Memory B cell (primary cell): ENCODE measurements around the gene FBXO22.
A peak's percentile ranks its signal among the peaks of the same experiment; 100 is the strongest.
"Not testable (repeated sequence)": the region's sequence is repeated elsewhere in the genome, so short reads cannot be mapped to it uniquely, and the experiment has no call there.

Experiments used
- ATAC-seq: fragments of 150-1000 bp; cut with Tn5 transposase; 2 replicates; pipeline ENCODE4 v1.10.0; 2021; ENCODE audit warnings: low read depth, mild to moderate bottlenecking, moderate library complexity
- DNase-seq, 2 donors: peaks; one replicate each; pipeline ENCODE4 v3.0.0; 2022; ENCODE audit warnings: low spot score in 2 of 2
- H3K27ac Mint-ChIP-seq: one replicate; pipeline ENCODE4 v1.8.0; 2022; ENCODE audit warnings: mild to moderate bottlenecking, moderate library complexity, mixed read lengths
- H3K27me3 Mint-ChIP-seq: one replicate; pipeline ENCODE4 v1.8.0; 2022; ENCODE audit warnings: mixed read lengths
- H3K36me3 Mint-ChIP-seq: one replicate; pipeline ENCODE4 v1.8.0; 2022; ENCODE audit warnings: mild to moderate bottlenecking, mixed read lengths
- H3K4me1 Mint-ChIP-seq: one replicate; pipeline ENCODE4 v1.8.0; 2022; ENCODE audit warnings: mixed read lengths
- H3K4me3 Mint-ChIP-seq: one replicate; pipeline ENCODE4 v1.8.0; 2022; ENCODE audit warnings: mild to moderate bottlenecking, moderate library complexity, mixed read lengths
- H3K9me3 Mint-ChIP-seq: one replicate; pipeline ENCODE4 v1.8.0; 2022; ENCODE audit warnings: mixed read lengths

FBXO22 gene

DNA sequence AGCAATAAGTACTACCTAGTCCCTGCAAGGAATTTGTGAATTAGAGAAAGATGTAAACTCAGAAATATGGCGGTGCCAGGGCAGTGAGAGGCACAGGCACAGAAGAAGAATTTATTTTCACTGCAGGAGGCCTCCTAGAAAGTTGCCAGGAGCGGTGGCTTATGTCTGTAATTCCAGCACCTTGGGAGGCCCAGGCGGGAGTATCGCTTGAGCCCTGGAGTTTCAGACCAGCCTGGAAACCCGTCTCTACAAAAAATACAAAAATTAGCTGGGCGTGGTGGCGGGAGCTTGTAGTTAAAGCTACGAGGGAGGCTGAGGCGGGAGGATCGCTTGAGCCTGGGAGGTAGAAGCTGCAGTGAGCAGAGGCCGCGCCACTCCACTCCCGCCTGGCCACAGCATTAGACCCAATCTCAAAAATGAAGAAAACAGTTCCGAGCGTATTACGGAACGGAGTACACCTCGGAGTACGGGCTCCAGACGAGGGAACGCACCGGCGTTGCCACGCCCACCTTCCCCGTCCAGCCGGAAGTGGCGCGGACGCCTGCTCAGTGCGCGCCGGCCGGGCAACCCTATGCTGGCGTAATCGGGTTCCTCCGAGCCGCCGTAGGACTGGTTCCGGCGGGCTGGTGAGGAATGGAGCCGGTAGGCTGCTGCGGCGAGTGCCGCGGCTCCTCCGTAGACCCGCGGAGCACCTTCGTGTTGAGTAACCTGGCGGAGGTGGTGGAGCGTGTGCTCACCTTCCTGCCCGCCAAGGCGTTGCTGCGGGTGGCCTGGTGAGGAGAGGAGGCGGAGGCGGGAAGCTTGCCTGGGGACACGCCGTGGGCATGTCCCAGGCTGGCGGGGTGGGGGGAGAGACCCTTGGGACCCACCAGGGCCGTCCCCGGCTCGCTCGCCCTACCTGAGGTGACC lies at the start of gene FBXO22:
FBXO22 (plus strand) TSS at position 548 of the 909 bp plus-strand sequence; CDS start at position 634, 86 bp downstream.
- no peaks in the 10 kb centered on the region for H3K36me3 Mint-ChIP-seq
- H3K4me1 Mint-ChIP-seq = peaks cover 8% of the 10 kb centered on the region
- no peaks in the 10 kb centered on the region for H3K9me3 Mint-ChIP-seq
- peak; percentile 88 to 89 for DNase-seq
- H3K27ac Mint-ChIP-seq = peak within 1 kb of the TSS; percentile 95
- H3K4me3 Mint-ChIP-seq = peak within 1 kb of the TSS; percentile 99
- H3K27me3 Mint-ChIP-seq = no peaks in the 10 kb centered on the region
- peak; percentile 95 for ATAC-seq

DNA sequence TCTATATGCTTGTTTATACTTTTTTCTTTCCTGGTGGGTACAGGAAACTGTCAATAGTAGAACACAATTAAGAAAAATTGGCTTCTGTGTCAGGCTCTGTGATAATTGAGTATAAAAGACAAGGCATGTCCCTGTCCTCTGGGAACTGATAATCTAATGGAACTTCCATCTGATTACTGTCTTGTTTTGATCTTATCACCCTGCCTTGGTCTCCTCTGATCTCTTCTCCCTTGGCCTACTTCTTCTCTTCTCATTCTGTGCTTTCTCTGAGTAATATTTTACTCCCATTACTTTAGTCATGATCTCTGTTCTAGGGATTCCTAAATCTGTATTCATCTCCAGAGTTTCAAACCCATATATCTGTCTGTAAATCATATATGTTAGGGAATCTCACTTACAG lies 45.8 kb upstream of the FBXO22 start:
- peaks cover 8% of the 10 kb centered on the region for H3K4me1 Mint-ChIP-seq
- ATAC-seq (no peak), DNase-seq (no peak)
- no peak overlapping the region for H3K27ac Mint-ChIP-seq
- peaks cover 19% of the 10 kb centered on the region for H3K36me3 Mint-ChIP-seq
- no peaks in the 10 kb centered on the region for H3K27me3 Mint-ChIP-seq
- no peak overlapping the region for H3K4me3 Mint-ChIP-seq
- H3K9me3 Mint-ChIP-seq = no peaks in the 10 kb centered on the region

DNA sequence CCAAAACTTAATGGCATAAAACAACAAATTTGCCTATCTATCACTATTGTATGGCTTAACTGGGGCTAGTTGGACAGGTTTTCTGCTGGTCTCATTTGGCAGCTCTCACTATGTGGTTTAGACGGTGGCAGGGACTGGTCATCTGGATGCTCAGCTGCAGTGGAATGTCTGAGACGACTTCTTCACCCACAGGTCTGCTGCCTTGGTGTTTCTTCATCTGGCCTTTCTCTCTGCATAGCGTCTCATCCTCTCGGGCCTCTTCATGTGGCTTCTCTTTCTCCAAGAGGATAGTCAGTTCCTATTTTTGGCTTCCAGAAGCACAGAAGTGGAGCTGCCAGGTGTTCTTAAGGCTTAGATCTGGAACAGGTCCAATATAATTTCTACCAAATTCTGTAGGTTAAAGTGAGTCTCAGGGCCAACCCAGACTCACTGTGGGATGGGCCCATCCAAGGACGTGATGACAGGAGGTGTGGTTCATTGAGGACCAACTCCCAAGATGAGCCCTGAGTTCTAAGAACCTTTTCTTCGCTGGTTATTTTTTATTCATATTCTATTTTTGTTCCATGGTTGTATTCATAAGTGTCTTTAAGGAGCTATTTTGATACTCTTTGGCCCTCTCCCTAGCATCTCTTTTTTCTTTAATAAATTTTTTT lies 41.8 kb upstream of the FBXO22 start:
- Mint-ChIP-seq H3K27me3 (no peaks in the 10 kb centered on the region), H3K4me1 (peaks cover 12% of the 10 kb centered on the region), H3K27ac (no peak overlapping the region), H3K36me3 (peaks cover 23% of the 10 kb centered on the region), H3K4me3 (no peak overlapping the region), H3K9me3 (no peaks in the 10 kb centered on the region)
- ATAC-seq (no peak), DNase-seq (no peak)

DNA sequence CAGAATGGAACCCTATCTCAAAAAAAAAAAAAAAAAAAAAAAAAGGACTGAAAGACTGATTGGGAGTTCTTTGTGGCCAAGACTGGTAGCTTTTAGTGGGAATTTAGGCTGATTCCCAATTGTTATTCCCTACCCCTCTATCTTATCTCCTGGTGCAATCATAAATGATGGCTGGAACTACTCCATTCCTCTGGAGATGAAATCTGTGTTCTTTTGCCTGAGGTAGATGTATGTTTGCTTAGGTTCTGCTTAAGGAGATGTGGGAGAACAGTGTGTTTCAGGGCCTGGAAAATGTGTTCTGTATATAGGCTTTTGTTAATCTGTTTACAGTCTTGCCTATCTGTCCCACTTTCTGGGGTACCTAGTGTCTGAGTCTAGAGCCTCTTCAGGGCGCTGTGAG lies 40.9 kb upstream of the FBXO22 start:
- ATAC-seq (no peak), DNase-seq (no peak)
- no peaks in the 10 kb centered on the region for H3K9me3 Mint-ChIP-seq
- H3K27ac Mint-ChIP-seq = no peak overlapping the region
- peaks cover 21% of the 10 kb centered on the region for H3K4me1 Mint-ChIP-seq
- H3K27me3 Mint-ChIP-seq = no peaks in the 10 kb centered on the region
- H3K4me3 Mint-ChIP-seq = no peak overlapping the region
- peaks cover 23% of the 10 kb centered on the region for H3K36me3 Mint-ChIP-seq

DNA sequence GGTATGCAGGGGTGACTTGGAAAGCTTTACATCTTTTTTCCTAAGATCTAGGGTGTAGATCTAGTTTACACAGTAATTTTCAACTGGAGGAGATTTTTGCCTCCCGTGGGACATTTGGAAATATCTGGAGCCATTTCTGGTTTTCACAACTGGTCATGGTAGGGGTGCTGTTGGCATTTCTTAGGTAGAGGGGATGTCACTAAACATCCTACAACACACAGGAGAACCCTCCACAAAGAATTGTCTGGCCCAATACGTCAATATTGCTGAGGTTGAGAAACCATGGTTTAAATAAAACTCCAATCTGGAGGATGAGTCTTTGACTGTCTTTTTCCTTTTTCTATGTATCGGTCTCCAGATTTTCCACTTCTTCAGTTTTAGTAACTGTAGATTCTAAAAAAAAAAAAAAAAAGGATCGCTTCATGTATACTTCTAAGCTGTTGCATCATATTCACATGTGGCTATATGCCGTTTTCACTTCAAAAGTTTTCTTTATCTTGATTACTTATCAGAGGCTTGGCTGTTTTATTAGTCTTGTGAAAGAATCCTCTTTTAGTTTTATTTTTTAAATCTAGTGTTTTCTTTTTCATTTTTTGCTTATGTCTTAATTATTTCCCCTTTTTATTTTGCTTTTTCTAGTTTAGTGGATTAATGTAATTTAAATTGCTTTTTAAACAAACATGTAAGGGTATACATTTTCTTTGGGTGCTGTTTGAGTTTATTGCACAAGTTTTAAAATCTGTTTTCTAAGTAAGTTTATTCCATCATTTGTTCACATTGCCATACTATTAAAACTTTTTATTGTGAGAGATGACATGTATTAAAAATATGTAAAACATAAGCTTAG lies 39.2 kb upstream of the FBXO22 start:
- H3K9me3 Mint-ChIP-seq = no peaks in the 10 kb centered on the region
- no peaks in the 10 kb centered on the region for H3K27me3 Mint-ChIP-seq
- no peak overlapping the region for H3K4me3 Mint-ChIP-seq
- no peak for DNase-seq
- peaks cover 15% of the 10 kb centered on the region for H3K36me3 Mint-ChIP-seq
- peaks cover 24% of the 10 kb centered on the region for H3K4me1 Mint-ChIP-seq
- ATAC-seq = no peak
- H3K27ac Mint-ChIP-seq = no peak overlapping the region

DNA sequence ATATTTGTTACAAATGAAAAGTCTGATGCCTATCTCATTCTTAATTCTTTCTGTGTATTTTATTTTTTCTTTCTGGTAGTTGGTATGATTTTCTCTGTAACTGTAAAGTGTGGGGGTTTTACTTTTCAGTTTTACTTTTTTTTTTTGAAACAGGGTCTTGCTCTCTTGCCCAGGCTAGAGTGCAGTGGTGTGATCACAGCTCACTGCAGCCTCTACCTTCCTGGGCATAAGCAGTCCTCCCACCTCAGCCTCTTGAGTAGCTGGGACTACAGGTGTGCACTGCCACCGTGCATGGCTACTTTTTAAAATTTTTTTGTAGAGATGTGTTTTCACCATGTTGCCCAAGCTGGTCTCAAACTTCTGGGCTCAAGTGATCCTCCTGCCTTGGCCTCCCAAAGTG lies 37.6 kb upstream of the FBXO22 start:
- Mint-ChIP-seq H3K36me3 (peaks cover 16% of the 10 kb centered on the region), H3K27ac (peak overlapping the region; percentile 7), H3K4me1 (peaks cover 22% of the 10 kb centered on the region)
- DNase-seq, ATAC-seq, H3K4me3 Mint-ChIP-seq, H3K27me3 Mint-ChIP-seq, H3K9me3 Mint-ChIP-seq: not testable (repeated sequence)

DNA sequence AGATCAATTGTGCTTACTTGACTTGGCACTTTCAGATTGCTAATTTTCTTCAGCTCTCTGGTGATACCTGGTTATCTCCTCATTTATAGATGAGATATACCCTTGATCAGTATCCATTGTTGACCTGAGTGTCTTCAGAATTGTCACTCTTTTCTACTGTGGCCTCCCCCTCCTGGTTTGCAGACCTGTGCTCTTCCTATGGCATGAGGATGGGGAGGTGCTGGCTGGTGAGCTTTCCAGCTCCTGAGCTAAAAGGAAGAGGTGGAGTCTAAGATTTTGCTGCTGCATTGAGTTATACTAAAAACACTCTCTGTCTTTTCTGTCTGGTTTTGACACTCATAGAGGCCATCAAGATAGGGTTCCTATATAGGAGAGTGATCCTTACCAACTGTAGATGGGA lies 36.8 kb upstream of the FBXO22 start:
- Mint-ChIP-seq H3K4me3 (peak overlapping the region; percentile 76), H3K4me1 (peaks cover 22% of the 10 kb centered on the region), H3K36me3 (peaks cover 20% of the 10 kb centered on the region), H3K27ac (peak overlapping the region; percentile 95), H3K9me3 (no peaks in the 10 kb centered on the region), H3K27me3 (no peaks in the 10 kb centered on the region)
- DNase-seq = no peak
- no peak for ATAC-seq

DNA sequence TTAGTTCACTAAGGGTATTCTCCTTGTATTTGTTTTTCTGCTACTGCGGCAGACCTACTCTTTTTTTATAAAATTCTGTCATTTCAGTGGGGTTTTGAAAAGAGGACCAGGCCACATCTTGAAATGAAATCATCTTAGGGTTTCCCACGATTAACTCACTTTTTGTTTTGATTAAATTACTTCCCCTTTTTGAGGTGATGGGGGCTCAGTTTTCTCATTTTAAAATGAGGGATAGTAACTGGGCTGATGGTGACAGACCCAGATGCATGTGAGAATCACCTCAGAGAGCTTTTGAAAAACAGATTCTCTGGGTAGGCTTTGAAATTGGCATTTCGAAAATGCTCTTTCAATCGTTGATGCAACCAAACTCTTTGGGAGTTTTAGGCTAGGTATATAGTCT lies 36.2 kb upstream of the FBXO22 start:
- peak; percentile 79 for ATAC-seq
- no peak for DNase-seq
- no peaks in the 10 kb centered on the region for H3K27me3 Mint-ChIP-seq
- peaks cover 18% of the 10 kb centered on the region for H3K36me3 Mint-ChIP-seq
- H3K27ac Mint-ChIP-seq = peak overlapping the region; percentile 95
- peaks cover 22% of the 10 kb centered on the region for H3K4me1 Mint-ChIP-seq
- peak overlapping the region; percentile 76 for H3K4me3 Mint-ChIP-seq
- no peaks in the 10 kb centered on the region for H3K9me3 Mint-ChIP-seq

DNA sequence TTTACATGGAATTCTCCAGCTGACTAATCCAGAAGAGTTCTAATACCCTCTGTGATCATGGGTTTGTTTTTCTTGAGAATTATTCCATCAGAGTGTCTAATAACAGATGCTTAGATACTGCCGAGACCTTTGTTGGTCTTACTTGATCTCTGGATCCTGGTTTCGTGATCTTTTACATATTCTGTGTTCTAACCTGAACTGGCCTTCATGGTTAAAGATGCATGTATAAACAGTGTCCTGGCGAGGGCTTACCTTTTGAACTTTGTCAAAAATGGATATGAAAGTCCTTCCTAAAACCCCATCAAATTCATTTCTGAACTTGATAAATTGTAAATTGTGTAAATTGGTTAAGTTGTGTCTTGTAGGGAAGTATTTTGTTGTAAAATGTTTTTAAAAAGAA lies 35.7 kb upstream of the FBXO22 start:
- H3K9me3 Mint-ChIP-seq = no peaks in the 10 kb centered on the region
- H3K27me3 Mint-ChIP-seq = no peaks in the 10 kb centered on the region
- H3K4me3 Mint-ChIP-seq = peak overlapping the region; percentile 37
- ATAC-seq (peak; percentile 19), DNase-seq (no peak)
- H3K27ac Mint-ChIP-seq = peak overlapping the region; percentile 95
- H3K36me3 Mint-ChIP-seq = peaks cover 18% of the 10 kb centered on the region
- H3K4me1 Mint-ChIP-seq = peaks cover 22% of the 10 kb centered on the region

DNA sequence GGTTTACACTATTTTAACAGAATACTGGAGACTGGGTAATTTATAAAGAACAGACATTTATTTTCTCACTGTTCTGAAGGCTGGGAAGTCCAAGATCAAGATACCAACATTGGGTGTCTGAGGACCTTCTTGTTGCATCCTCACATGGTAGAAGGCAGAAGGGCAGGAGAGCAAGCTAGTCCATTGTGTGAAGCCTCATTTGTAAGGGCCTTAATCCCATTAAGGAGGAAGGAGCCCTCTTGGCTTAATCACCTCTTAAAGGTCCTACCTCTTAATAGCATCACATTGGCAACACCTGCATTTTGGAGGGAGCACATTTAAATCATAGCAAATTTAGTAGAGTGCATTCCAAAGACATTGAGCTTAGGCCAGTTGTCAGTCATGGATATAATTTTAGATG lies 34.2 kb upstream of the FBXO22 start:
- H3K9me3 Mint-ChIP-seq = no peaks in the 10 kb centered on the region
- no peak overlapping the region for H3K27ac Mint-ChIP-seq
- no peak for ATAC-seq
- DNase-seq = no peak
- peaks cover 22% of the 10 kb centered on the region for H3K4me1 Mint-ChIP-seq
- H3K36me3 Mint-ChIP-seq = peaks cover 26% of the 10 kb centered on the region
- no peaks in the 10 kb centered on the region for H3K27me3 Mint-ChIP-seq
- no peak overlapping the region for H3K4me3 Mint-ChIP-seq

DNA sequence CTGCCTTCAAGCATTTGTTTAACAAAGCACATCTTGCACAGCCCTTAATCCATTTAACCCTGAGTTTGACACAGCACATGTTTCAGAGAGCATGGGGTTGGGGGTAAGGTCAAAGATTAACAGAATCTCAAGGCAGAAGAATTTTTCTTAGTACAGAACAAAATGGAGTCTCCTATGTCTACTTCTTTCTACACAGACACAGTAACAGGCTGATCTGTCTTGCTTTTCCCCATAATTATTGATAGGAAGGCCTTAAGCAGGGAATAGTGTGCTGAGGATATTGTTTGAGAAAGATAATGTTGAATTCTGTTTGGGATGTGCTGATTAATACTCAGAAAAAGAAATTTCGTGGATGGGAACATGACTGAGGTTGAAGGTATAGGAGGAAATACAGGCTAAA lies 32.1 kb upstream of the FBXO22 start:
- not testable (repeated sequence) for H3K4me3 Mint-ChIP-seq, DNase-seq, H3K9me3 Mint-ChIP-seq, H3K27me3 Mint-ChIP-seq, ATAC-seq, H3K27ac Mint-ChIP-seq
- Mint-ChIP-seq H3K4me1 (peaks cover 16% of the 10 kb centered on the region), H3K36me3 (peaks cover 23% of the 10 kb centered on the region)

DNA sequence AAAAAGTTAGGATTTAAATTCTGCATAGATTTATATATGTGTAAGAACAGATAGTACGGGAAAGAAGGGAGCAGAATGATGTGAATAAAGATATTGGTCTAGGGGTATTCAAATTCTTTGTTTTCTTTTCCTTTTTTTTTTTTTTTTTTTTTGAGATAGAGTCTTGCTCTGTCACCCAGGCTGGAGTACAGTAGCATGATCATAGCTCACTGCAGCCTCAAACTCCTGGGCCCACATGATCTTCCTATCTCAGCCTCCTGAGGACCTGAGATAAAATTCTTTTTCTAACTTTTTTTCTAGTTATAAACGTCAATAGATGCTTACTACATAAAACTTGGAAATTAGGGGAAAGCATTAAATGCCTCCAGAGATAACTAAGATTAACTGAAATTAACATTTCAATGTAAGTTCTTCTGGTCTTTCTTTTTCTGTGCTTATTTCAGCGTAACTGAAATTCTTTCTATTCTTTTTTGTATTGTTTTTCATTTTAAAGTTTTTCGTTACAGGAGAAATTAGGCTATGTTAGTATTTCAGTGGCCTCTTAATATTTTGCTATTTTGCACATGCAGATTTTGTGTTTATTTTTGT lies 31.2 kb upstream of the FBXO22 start:
- peaks cover 8% of the 10 kb centered on the region for H3K4me1 Mint-ChIP-seq
- no peaks in the 10 kb centered on the region for H3K27me3 Mint-ChIP-seq
- no peak for DNase-seq
- H3K27ac Mint-ChIP-seq = no peak overlapping the region
- H3K36me3 Mint-ChIP-seq = peaks cover 23% of the 10 kb centered on the region
- H3K9me3 Mint-ChIP-seq = no peaks in the 10 kb centered on the region
- H3K4me3 Mint-ChIP-seq = no peak overlapping the region
- ATAC-seq = no peak

DNA sequence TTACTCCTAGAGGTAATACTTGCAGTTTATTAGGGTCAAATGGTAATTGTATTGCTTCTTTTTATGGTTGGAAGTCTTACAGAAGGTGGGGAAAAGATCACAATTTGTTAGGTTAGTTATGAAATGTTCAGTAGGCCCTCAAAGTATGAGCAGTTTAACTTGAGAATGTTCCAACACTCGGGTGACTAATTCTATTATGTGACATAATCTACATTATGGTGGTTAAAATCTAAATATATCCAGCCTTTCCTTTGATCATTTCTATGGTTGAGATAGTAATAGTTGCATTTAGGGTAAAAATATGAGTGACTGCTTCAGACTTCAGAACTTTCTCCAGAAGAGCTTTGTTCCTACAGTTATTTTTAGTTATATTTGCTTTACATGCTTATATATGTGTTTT lies 19.6 kb upstream of the FBXO22 start:
- Mint-ChIP-seq H3K36me3 (peaks cover 28% of the 10 kb centered on the region), H3K27me3 (no peaks in the 10 kb centered on the region), H3K4me3 (no peak overlapping the region), H3K4me1 (no peaks in the 10 kb centered on the region), H3K9me3 (no peaks in the 10 kb centered on the region), H3K27ac (no peak overlapping the region)
- no peak for ATAC-seq
- no peak for DNase-seq
